ENCODE measurements around the gene MRI1.
"Not testable (repeated sequence)": the region's sequence is repeated elsewhere in the genome, so short reads cannot be mapped to it uniquely, and the experiment has no call there.

Gene MRI1

DNA sequence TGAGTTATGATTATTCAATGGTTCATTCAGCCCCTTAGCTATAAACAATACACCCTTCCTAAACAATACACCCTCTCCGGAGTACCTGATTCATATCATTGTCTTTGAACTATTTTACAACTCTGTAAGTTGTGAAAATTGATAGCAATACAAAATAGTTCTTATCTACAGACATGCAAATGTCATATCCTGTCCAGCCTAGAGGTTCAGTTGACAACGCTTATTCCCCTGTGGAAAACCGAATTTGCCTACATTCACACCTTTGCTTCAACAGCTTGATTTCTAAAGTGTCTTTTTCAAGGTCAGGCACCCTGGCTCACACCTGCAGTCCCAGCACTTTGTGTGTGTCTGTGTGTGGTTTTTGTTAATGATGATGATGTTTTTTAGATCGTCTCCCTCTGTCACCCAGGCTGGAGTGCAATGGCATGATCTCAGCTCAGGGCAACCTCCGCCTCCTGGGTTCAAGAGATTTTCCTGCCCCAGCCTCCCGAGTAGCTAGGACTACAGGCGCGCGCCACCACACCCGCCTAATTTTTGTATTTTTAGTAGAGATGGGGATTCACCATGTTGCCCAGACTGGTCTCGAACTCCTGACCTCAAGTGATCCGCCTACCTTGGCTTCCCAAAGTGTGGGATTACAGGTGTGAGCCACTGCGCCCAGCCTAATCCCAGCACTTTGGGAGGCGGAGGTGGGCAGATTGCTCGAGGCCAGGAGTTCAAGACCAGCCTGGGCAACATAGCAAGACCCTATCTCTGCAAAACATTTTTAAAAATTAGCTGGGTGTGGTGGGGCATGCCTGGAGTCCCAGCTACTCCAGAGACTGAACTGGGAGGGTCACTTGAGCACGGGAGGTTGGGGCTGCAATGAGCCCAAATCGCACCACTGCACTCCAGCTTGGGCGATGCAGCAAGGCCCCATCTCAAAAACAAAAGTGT lies 19.5 kb downstream of the MRI1 start:
- TF ChIP-seq, protein P1, sequence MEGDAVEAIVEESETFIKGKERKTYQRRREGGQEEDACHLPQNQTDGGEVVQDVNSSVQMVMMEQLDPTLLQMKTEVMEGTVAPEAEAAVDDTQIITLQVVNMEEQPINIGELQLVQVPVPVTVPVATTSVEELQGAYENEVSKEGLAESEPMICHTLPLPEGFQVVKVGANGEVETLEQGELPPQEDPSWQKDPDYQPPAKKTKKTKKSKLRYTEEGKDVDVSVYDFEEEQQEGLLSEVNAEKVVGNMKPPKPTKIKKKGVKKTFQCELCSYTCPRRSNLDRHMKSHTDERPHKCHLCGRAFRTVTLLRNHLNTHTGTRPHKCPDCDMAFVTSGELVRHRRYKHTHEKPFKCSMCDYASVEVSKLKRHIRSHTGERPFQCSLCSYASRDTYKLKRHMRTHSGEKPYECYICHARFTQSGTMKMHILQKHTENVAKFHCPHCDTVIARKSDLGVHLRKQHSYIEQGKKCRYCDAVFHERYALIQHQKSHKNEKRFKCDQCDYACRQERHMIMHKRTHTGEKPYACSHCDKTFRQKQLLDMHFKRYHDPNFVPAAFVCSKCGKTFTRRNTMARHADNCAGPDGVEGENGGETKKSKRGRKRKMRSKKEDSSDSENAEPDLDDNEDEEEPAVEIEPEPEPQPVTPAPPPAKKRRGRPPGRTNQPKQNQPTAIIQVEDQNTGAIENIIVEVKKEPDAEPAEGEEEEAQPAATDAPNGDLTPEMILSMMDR (IDR thresholded peaks at IDR 0.05; ENCODE audit: control extremely low read depth, extremely low read depth, low read depth, missing control alignments) = no peak
- no peak for DNase-seq (ENCODE audit: extremely low spot score)
- CTCF ChIA-PET = interaction anchor here (0.7 to 7.3 kb wide), 12 partner anchors 8 to 186 kb away, joined by 3 to 78 read pairs (median 5); partner anchors contain the start of gene C19orf53
- POLR2A ChIA-PET = interaction anchor here (0.6 to 0.8 kb wide), 2 partner anchors 19 to 33 kb away, joined by 4 to 7 read pairs; partner anchors contain the start of gene MRI1

DNA sequence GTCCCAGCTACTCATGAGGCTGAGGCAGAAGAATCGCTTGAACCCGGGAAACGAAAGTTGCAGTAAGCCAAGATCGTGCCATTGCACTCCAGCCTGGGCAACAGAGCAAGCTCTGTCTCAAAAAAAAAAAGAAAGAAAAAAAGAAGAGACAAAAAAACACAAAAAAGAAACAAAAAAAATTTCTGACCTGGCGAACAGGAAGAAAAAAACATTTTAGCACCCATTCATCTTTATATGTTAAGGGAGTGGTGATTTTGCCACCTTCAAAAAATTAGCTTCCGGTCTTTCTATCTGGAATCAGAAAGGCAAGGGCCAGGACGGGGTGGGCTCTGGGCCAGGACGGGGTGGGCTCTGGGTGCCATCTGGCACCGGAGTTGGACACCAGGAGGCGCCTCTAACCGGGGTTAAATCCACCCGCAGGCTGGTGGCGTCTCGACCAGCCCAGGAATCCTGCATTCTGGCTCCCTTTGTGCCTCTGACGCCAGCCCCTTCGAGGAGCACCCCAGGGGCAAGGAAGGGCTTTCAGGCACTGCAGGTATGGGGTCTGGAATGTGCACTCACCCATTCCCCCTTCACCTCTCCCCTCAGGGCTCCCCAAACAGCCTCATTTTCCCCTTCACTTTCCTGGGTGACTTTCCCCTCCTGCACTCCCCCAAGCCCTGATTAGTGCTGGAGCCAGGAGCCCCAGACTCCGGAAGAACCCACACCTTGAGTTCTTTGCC lies 20.6 kb downstream of the MRI1 start:
- CTCF ChIA-PET = interaction anchor here (0.7 to 7.3 kb wide), 9 partner anchors 12 to 94 kb away, joined by 3 to 78 read pairs (median 6); partner anchors contain the start of gene C19orf53
- POLR2A ChIA-PET = no interaction called here
- DNase-seq (ENCODE audit: extremely low spot score) = peak; percentile 68
- TF ChIP-seq, protein P1 (IDR thresholded peaks at IDR 0.05; ENCODE audit: control extremely low read depth, extremely low read depth, low read depth, missing control alignments) = peak; percentile 57

GRCh38 chr19:13788991-13789390 lies 24.7 kb downstream of the MRI1 start:
- TF ChIP-seq, protein P1 (IDR thresholded peaks at IDR 0.05; ENCODE audit: control extremely low read depth, extremely low read depth, low read depth, missing control alignments) = no peak
- CTCF ChIA-PET = interaction anchor here (1.3 to 5.4 kb wide), 5 partner anchors 7 to 74 kb away, joined by 4 to 42 read pairs (median 9); partner anchors contain the start of gene C19orf53
- DNase-seq (ENCODE audit: extremely low spot score) = no peak
- POLR2A ChIA-PET = no interaction called here

DNA sequence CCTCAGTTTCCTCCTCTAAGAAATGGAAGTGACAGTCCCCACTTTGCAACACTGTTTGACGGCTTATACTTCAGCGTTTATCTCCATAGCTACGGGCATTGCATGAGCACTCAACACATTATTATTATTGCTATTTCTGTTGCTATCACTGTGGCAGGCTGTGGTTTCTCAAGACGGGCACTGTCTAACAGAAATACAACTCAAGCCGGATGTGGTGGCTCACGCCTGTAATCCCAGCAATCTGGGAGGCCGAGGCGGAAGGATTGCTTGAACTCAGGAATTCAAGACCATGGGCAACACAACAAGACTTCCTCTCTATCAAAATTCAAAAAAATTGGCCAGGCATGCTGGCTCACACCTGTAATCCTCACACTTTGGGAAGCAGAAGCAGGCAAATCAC lies 26.0 kb downstream of the MRI1 start:
- DNase-seq (ENCODE audit: extremely low spot score) = no peak
- ChIA-PET POLR2A (no interaction called here), CTCF (interaction anchor here (2.1 to 5.4 kb wide), 2 partner anchors 16 to 72 kb away, joined by 9 to 42 read pairs; partner anchors contain the start of gene C19orf53)
- TF ChIP-seq, protein P1 (IDR thresholded peaks at IDR 0.05; ENCODE audit: control extremely low read depth, extremely low read depth, low read depth, missing control alignments) = no peak

DNA sequence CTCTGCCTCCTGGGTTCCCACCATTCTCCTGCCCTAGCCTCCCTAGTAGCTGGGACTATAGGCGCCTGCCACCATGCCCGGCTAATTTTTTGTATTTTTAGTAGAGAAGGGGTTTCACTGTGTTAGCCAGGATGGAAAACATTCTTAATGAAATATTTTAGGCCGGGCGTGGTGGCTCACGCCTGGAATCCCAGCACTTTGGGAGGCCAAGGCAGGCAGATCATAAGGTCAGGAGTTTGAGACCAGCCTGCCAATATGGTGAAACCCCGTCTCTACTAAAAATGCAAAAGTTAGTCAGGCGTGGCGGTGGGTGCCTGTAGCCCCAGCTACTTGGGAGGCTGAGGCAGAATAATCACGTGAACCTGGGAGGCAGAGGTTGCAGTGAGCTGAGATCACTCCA lies 29.0 kb downstream of the MRI1 start:
- POLR2A ChIA-PET = interaction anchor here (0.7 to 0.9 kb wide), 2 partner anchors 44 to 189 kb away, joined by 3 read pairs; no protein-coding TSS in a partner anchor

DNA sequence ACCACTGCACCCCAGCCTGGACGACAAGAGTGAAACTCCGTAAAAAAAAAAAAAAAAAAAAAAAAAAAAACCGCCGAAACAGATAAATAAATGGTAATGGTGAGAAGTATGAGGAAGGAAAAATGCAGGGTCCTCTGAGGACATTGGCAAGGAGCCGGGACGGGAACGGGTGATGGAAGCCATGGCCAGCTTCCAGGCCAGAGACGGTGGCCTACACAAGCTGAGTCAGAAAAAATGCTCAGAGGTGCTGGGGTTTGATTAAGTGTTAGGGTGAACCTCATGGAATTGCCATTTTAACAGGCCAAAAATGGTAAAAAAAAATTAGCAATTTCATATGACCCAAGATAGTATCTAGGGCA lies 30.1 kb downstream of the MRI1 start:
- DNase-seq (ENCODE audit: extremely low spot score) = no peak
- CTCF ChIA-PET = interaction anchor here (5.3 kb wide), 1 partner anchor 68 kb away, joined by 25 read pairs; no protein-coding TSS in a partner anchor
- POLR2A ChIA-PET = interaction anchor here (1.7 to 1.8 kb wide), 2 partner anchors 42 to 46 kb away, joined by 6 read pairs; no protein-coding TSS in a partner anchor
- TF ChIP-seq, protein P1 (IDR thresholded peaks at IDR 0.05; ENCODE audit: control extremely low read depth, extremely low read depth, low read depth, missing control alignments) = no peak

More for the DNA sequence above, 29.0 kb downstream of the MRI1 start:
- CTCF ChIA-PET = interaction anchor here (1.2 kb wide), 1 partner anchor 69 kb away, joined by 4 read pairs; no protein-coding TSS in a partner anchor
- not testable (repeated sequence) for DNase-seq (ENCODE audit: extremely low spot score)
